Measurements from ENCODE around the gene TMEM151A.

The TMEM151A gene

DNA sequence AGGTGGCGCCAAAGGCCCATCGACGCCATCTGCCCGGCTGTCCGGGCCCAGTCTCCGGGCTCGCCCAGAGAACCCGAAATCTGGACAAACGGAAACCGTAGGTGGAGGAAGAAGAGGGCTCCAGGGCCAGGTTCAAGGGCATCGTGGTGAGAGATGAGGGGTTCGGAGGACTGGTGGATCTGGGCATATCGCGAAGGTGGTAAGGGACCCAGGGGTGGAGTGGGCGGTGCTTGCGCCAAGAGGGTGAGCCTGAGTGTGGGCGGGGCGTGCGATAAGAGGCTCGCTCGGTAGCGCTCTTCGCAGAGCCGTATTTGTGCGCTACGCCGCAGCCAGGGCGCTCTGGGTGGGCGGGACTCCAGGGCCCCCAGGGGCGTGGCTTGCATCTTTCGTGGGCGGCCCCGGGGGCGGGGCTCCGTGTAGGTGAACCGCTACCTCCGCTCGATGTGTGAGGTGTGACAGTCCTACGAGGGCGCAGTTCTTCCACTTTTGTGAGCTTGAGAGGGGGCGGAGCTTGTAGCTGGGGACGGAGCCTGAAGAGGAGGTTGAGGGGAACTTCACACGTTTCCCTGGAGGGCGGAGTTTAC is 20.4 kb downstream of the TMEM151A start:
- H3K27me3 Mint-ChIP-seq (ENCODE audit: low read depth) = peaks cover 16% of the 10 kb centered on the region
- peaks cover 4% of the 10 kb centered on the region for H3K36me3 Mint-ChIP-seq (ENCODE audit: low read depth)
- H3K27ac Mint-ChIP-seq = peak overlapping the region; percentile 94 to 98 (median 95)
- H3K4me3 Mint-ChIP-seq = peak overlapping the region; percentile 89 to 91 (median 91)
- H3K9me3 Mint-ChIP-seq = no peaks in the 10 kb centered on the region
- TF ChIP-seq CTCF (IDR thresholded peaks at IDR 0.05; ENCODE audit: unreplicated experiment in 3 of 3) = peak in 2 of 3 experiments; percentile 48 to 95
- H3K4me1 Mint-ChIP-seq = peaks cover 15% of the 10 kb centered on the region

- no peak for TF ChIP-seq CTCF (IDR thresholded peaks at IDR 0.05; ENCODE audit: unreplicated experiment in 3 of 3)
- Mint-ChIP-seq H3K27me3 (ENCODE audit: low read depth) (peaks cover 20% of the 10 kb centered on the region), H3K4me3 (peak overlapping the region; percentile 89 to 91 (median 91)), H3K27ac (peak overlapping the region; percentile 94 to 98 (median 95)), H3K36me3 (ENCODE audit: low read depth) (peaks cover 4% of the 10 kb centered on the region), H3K4me1 (peaks cover 22% of the 10 kb centered on the region), H3K9me3 (no peaks in the 10 kb centered on the region)
Observed at GRCh38 chr11:66312549-66313320, 21.0 kb downstream of the TMEM151A start.

DNA sequence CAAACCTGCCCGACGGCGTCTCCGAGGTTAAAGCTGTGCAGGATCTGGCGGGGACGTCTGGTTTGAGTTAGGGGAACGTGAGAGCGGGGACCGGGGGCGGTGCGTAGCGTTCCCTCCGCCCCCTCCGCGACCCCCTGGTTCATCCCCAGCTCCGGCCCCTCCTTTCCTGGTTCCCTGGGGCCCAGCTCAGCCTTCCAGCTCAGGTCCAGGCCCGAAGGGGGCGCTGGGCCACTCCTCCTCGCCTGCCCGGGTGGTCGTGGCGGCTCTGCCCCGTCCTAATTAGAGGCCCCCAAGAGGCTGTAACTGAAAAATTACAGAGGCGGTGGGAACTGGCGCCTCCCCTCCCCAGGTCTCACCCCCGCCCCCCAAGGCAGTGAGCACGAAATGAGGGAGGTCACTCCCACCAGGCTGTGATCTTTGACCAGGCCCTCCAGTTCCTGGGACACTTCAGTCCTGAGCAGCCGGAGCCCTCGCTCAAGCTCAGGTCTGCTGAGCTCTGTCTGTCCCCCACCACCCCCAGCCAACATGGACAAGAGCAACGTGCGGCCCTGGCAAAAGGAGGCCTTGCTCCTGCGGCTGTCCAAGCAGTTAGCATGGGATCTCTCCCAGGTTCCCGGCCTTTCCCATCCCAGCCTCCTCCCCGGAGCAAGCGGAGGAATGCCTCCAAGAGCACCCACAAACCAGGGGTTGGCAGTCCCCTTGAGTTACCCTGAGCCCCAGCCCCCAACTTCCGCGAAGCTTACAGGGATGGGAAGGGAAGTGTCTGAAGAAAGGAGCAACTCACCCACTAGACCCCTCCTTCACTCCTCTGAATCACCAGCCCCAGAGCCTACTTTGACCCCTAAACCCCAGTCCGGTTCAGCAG is 21.9 kb downstream of the TMEM151A start:
- Mint-ChIP-seq H3K36me3 (ENCODE audit: low read depth) (peaks cover 4% of the 10 kb centered on the region), H3K9me3 (peaks cover under 1% of the 10 kb centered on the region), H3K4me1 (peaks cover 29% of the 10 kb centered on the region), H3K4me3 (peak overlapping the region; percentile 89 to 91 (median 91)), H3K27me3 (ENCODE audit: low read depth) (peaks cover 17% of the 10 kb centered on the region), H3K27ac (peak overlapping the region; percentile 94 to 98 (median 95))
- peak; percentile 30 to 38 (median 32) for TF ChIP-seq CTCF (IDR thresholded peaks at IDR 0.05; ENCODE audit: unreplicated experiment in 3 of 3)

- Mint-ChIP-seq H3K4me3 (peak overlapping the region; percentile 89 to 91 (median 91)), H3K27ac (peak overlapping the region; percentile 94 to 98 (median 95)), H3K9me3 (peaks cover 3% of the 10 kb centered on the region), H3K4me1 (peaks cover 35% of the 10 kb centered on the region), H3K36me3 (ENCODE audit: low read depth) (peaks cover 4% of the 10 kb centered on the region), H3K27me3 (ENCODE audit: low read depth) (peaks cover 17% of the 10 kb centered on the region)
- no peak for TF ChIP-seq CTCF (IDR thresholded peaks at IDR 0.05; ENCODE audit: unreplicated experiment in 3 of 3)
Observed at GRCh38 chr11:66314186-66314501, 22.4 kb downstream of the TMEM151A start.

- Mint-ChIP-seq H3K27ac (peak overlapping the region; percentile 94 to 98 (median 95)), H3K27me3 (ENCODE audit: low read depth) (peaks cover 14% of the 10 kb centered on the region), H3K4me1 (peaks cover 40% of the 10 kb centered on the region), H3K9me3 (peaks cover 3% of the 10 kb centered on the region), H3K36me3 (ENCODE audit: low read depth) (peaks cover 4% of the 10 kb centered on the region), H3K4me3 (peak overlapping the region; percentile 89 to 91 (median 91))
- no peak for TF ChIP-seq CTCF (IDR thresholded peaks at IDR 0.05; ENCODE audit: unreplicated experiment in 3 of 3)
Observed at GRCh38 chr11:66314561-66315497, 23.1 kb downstream of the TMEM151A start.

Data from nephron (organoid).